Fibroblast of lung (primary cell): ENCODE data around the gene STX1A. TPM values are rescaled to one million over a fixed set of nuclear protein-coding genes. Genes with fewer than 3 reads are reported as not detected.
"Not testable (repeated sequence)": the region's sequence is repeated elsewhere in the genome, so short reads cannot be mapped to it uniquely, and the experiment has no call there.

ENCODE experiments used
- DNase-seq, 2 donors: peaks; one replicate each; pipeline versions ENCODE4 v3.0.0 to v3.0.0-alpha.2; 2010; ENCODE audit warnings: low read depth in 2 of 2
- H2AFZ ChIP-seq: 2 replicates; pipeline ENCODE4 v1.5.1; 2012; ENCODE audit warnings: low read length, control low read depth, inconsistent platforms
- H3K27ac ChIP-seq: 2 replicates; pipeline ENCODE4 v1.5.1; 2011; ENCODE audit warnings: low read length, control low read depth; ENCODE audit not compliant: insufficient read depth
- H3K27me3 ChIP-seq: 2 replicates; pipeline ENCODE4 v1.5.1; 2011; ENCODE audit warnings: mild to moderate bottlenecking, low read length; ENCODE audit not compliant: control insufficient read depth, insufficient read depth
- H3K36me3 ChIP-seq: 2 replicates; pipeline ENCODE4 v1.5.1; 2011; ENCODE audit warnings: low read length; ENCODE audit not compliant: control insufficient read depth, insufficient read depth
- H3K4me1 ChIP-seq: 2 replicates; pipeline ENCODE4 v1.5.1; 2011; ENCODE audit warnings: low read length; ENCODE audit not compliant: control insufficient read depth, insufficient read depth; ENCODE audit errors: extremely low read depth
- H3K4me2 ChIP-seq: 2 replicates; pipeline ENCODE4 v1.5.1; 2011; ENCODE audit warnings: low read length, control low read depth; ENCODE audit not compliant: insufficient read depth; ENCODE audit errors: extremely low read depth
- H3K4me3 ChIP-seq, 4 experiments: fragments of 200-600 bp in 1 of 4; sonication (generic) in 1 of 4; replicated peaks in 1 of 4; 2 replicates each; pipeline ENCODE4 v1.5.1; 2011 to 2016; ENCODE audit warnings: low read length in 4 of 4, low read depth in 3 of 4, mild to moderate bottlenecking in 3 of 4, control low read depth in 2 of 4, inconsistent platforms in 1 of 4, mixed read lengths in 1 of 4; ENCODE audit not compliant: insufficient read depth in 1 of 4; ENCODE audit errors: control extremely low read depth in 1 of 4
- H3K79me2 ChIP-seq: 2 replicates; pipeline ENCODE4 v1.5.1; 2012; ENCODE audit warnings: mild to moderate bottlenecking, low read length, inconsistent platforms; ENCODE audit not compliant: control insufficient read depth, insufficient read depth
- H3K9ac ChIP-seq: 2 replicates; pipeline ENCODE4 v1.5.1; 2011; ENCODE audit warnings: mild to moderate bottlenecking, low read length, control low read depth; ENCODE audit not compliant: insufficient read depth
- H3K9me3 ChIP-seq: 2 replicates; pipeline ENCODE4 v1.5.1; 2012; ENCODE audit warnings: low read depth, low read length; ENCODE audit not compliant: control insufficient read depth, insufficient read depth
- H4K20me1 ChIP-seq: 2 replicates; pipeline ENCODE4 v1.5.1; 2011; ENCODE audit warnings: low read length; ENCODE audit not compliant: control insufficient read depth, insufficient read depth; ENCODE audit errors: extremely low read depth
- EZH2 ChIP-seq: IDR thresholded peaks from 2 replicates; pipeline ENCODE4 v1.5.1; 2012; ENCODE audit warnings: low read length, control low read depth, mild to moderate bottlenecking; ENCODE audit errors: missing control alignments
- polyA plus RNA-seq, 2 donors: library from polyadenylated mRNA; depleted of rRNA in 1 of 2; stranded (reverse) in 1 of 2; unstranded in 1 of 2; fragments of >200 nt; gene quantifications; 2 replicates each; pipeline ENCODE4 v1.2.1, GENCODE V29; 2011 to 2012; ENCODE audit warnings: missing spikeins in 1 of 2
- total RNA-seq: library from RNA; depleted of rRNA; stranded (reverse); fragments of >200 nt; gene quantifications from 2 replicates; pipeline ENCODE4 v1.2.1, GENCODE V29; 2014
- TF ChIP-seq, protein P1 (sequence below), 2 donors: IDR thresholded peaks in 1 of 2; conservative IDR thresholded peaks in 1 of 2; 1 replicate in 1 of 2; 2 replicates in 1 of 2; pipeline ENCODE4 v1.5.1; 2011 to 2012; ENCODE audit warnings: low read length in 2 of 2, control low read depth in 1 of 2, inconsistent platforms in 1 of 2, low read depth in 1 of 2, mild to moderate bottlenecking in 1 of 2

STX1A gene
- total and polyA plus RNA-seq, 2 donors (not counting 1 experiment from before 2014, with no cell fraction given), result 7.8 to 8.1 TPM

DNA sequence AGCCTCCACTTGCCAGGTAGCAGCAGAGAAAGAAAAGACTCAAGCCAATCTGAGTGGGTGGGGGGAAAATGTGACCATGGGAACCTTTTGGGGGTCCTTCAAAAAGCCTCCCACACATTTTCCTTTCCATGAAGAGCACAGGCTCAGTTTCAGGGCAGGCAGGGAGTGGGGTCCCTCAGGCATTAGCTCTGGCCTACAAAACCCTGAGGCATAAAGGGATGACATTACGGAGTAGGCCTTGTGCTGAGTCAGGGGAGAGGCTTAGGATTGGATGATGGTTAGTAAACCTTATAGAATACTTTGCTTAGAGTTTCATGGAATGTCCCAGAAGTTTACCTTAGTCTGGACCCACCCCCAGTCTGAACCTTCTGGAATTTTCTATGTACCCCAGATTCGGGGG lies 39.8 kb downstream of the STX1A start:
- H3K27ac ChIP-seq, result no peak overlapping the region
- peaks cover 6% of the 10 kb centered on the region for H3K4me1 ChIP-seq
- no peaks in the 10 kb centered on the region for H4K20me1 ChIP-seq
- TF ChIP-seq, protein P1, sequence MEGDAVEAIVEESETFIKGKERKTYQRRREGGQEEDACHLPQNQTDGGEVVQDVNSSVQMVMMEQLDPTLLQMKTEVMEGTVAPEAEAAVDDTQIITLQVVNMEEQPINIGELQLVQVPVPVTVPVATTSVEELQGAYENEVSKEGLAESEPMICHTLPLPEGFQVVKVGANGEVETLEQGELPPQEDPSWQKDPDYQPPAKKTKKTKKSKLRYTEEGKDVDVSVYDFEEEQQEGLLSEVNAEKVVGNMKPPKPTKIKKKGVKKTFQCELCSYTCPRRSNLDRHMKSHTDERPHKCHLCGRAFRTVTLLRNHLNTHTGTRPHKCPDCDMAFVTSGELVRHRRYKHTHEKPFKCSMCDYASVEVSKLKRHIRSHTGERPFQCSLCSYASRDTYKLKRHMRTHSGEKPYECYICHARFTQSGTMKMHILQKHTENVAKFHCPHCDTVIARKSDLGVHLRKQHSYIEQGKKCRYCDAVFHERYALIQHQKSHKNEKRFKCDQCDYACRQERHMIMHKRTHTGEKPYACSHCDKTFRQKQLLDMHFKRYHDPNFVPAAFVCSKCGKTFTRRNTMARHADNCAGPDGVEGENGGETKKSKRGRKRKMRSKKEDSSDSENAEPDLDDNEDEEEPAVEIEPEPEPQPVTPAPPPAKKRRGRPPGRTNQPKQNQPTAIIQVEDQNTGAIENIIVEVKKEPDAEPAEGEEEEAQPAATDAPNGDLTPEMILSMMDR (conservative IDR thresholded peaks at IDR 0.05 in 1 of 2, IDR thresholded peaks at IDR 0.05 in 1 of 2; ENCODE audit: low read depth in 1 of 2, low read length in 2 of 2), result no peak
- no peak for TF ChIP-seq EZH2
- peaks cover 33% of the 10 kb centered on the region for H3K79me2 ChIP-seq
- H3K27me3 ChIP-seq, result no peaks in the 10 kb centered on the region
- no peak for DNase-seq
- no peak overlapping the region for H3K4me3 ChIP-seq
- no peak overlapping the region for H3K4me2 ChIP-seq
- no peaks in the 10 kb centered on the region for H3K9me3 ChIP-seq
- H3K36me3 ChIP-seq, result no peaks in the 10 kb centered on the region
- no peak overlapping the region for H2AFZ ChIP-seq
- no peak overlapping the region for H3K9ac ChIP-seq

DNA sequence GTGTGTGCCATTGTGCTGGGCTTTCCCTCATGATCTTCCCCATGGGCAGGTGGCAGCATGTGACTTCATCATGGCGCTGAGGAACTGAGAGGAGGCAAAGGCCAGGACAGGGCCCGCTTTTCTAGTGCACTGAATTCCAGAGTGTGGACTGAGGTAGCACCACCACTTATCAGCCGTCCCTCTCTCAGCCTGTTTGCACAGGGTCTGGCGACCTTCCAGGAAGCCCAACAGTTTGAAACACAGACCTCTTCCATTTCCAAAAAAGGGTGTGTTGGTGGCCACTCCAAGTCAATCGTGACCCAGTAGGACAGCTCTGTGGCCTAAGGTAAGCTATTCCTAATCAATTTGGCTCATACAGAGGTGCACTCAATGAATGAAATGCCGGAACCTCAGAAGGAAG lies 40.6 kb downstream of the STX1A start:
- Histone ChIP-seq H3K9me3 (no peaks in the 10 kb centered on the region), H3K9ac (no peak overlapping the region), H3K4me1 (peaks cover 6% of the 10 kb centered on the region), H3K27ac (no peak overlapping the region), H3K4me2 (no peak overlapping the region), H4K20me1 (no peaks in the 10 kb centered on the region), H3K36me3 (no peaks in the 10 kb centered on the region), H3K4me3 (no peak overlapping the region), H3K27me3 (no peaks in the 10 kb centered on the region), H3K79me2 (peaks cover 28% of the 10 kb centered on the region), H2AFZ (no peak overlapping the region)
- DNase-seq, result no peak
- no peak for TF ChIP-seq EZH2
- TF ChIP-seq, protein P1 (conservative IDR thresholded peaks at IDR 0.05 in 1 of 2, IDR thresholded peaks at IDR 0.05 in 1 of 2; ENCODE audit: low read depth in 1 of 2, low read length in 2 of 2), result no peak

DNA sequence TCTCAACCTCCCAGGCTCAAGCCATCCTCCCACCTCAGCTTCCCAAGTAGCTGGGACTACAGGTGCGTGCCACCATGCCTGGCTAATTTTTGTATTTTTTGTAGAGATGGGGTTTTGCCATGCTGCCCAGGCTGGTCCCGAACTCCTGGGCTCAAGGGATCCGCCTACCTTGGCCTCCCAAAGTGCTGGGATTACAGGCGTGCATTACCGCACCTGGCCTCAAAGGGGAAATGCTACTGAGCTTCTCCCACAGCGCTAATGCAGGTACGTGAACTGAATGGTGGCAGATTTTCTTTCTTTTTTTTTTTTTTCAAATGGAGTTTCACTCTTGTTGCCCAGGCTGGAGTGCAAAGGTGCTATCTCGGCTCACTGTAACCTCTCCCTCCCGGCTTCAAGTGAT lies 43.4 kb downstream of the STX1A start:
- not testable (repeated sequence) for H3K9me3 ChIP-seq, H4K20me1 ChIP-seq, H2AFZ ChIP-seq, H3K9ac ChIP-seq, H3K4me1 ChIP-seq, H3K36me3 ChIP-seq, H3K27me3 ChIP-seq, H3K4me3 ChIP-seq, DNase-seq, H3K79me2 ChIP-seq, H3K4me2 ChIP-seq, H3K27ac ChIP-seq
